Measurements from ENCODE around the gene SSX5.
"Not testable (repeated sequence)": the region's sequence is repeated elsewhere in the genome, so short reads cannot be mapped to it uniquely, and the experiment has no call there.

SSX5 gene

GRCh38 chrX:48196745-48197201 lies at the start of gene SSX5:
SSX5 (minus strand) TSS chrX:48196795; CDS start chrX:48195358, 1,437 bp downstream.
- no peak for DNase-seq (ENCODE audit: low spot score)

GRCh38 chrX:48224196-48224595 lies 27.6 kb upstream of the SSX5 start:
- not testable (repeated sequence) for DNase-seq (ENCODE audit: low spot score)

GRCh38 chrX:48214341-48214740 lies 17.7 kb upstream of the SSX5 start:
- DNase-seq (ENCODE audit: low spot score), result not testable (repeated sequence)

- DNase-seq (ENCODE audit: low spot score), result not testable (repeated sequence)
Observed at GRCh38 chrX:48190024-48190423, 6.6 kb downstream of the SSX5 start.

- DNase-seq (ENCODE audit: low spot score), result not testable (repeated sequence)
Observed at GRCh38 chrX:48181882-48182281, 14.7 kb downstream of the SSX5 start.

- no peak for DNase-seq (ENCODE audit: low spot score)
Observed at GRCh38 chrX:48180811-48181210, 15.8 kb downstream of the SSX5 start.

GRCh38 chrX:48179691-48180090 lies 16.9 kb downstream of the SSX5 start:
- no peak for DNase-seq (ENCODE audit: low spot score)

- DNase-seq (ENCODE audit: low spot score), result not testable (repeated sequence)
Observed at GRCh38 chrX:48166322-48166721, 30.3 kb downstream of the SSX5 start.

- DNase-seq (ENCODE audit: low spot score), result no peak
Observed at GRCh38 chrX:48165241-48165640, 31.4 kb downstream of the SSX5 start.

- no peak for DNase-seq (ENCODE audit: low spot score)
Observed at GRCh38 chrX:48156014-48156413, 40.6 kb downstream of the SSX5 start.

GRCh38 chrX:48154796-48155195 lies 41.8 kb downstream of the SSX5 start:
- no peak for DNase-seq (ENCODE audit: low spot score)

GRCh38 chrX:48153769-48154168 lies 42.8 kb downstream of the SSX5 start:
- no peak for DNase-seq (ENCODE audit: low spot score)

- not testable (repeated sequence) for DNase-seq (ENCODE audit: low spot score)
Observed at GRCh38 chrX:48142697-48143096, 53.9 kb downstream of the SSX5 start.

GRCh38 chrX:48141810-48142508 lies 54.6 kb downstream of the SSX5 start:
- DNase-seq (ENCODE audit: low spot score), result not testable (repeated sequence)

- DNase-seq (ENCODE audit: low spot score), result not testable (repeated sequence)
Observed at GRCh38 chrX:48139076-48139475, 57.5 kb downstream of the SSX5 start.

Measured in HuH-7 (cell line).